Adrenal gland (tissue), 12 donors: Measurements from ENCODE around the gene PGM2. TPM values are rescaled to one million over a fixed set of nuclear protein-coding genes. Genes with fewer than 3 reads are reported as not detected.

Source experiments
- DNase-seq, 7 donors: peaks; one replicate each; pipeline ENCODE4 v3.0.0-alpha.2; 2019 to 2020
- H3K27ac ChIP-seq, 5 donors: fragments of 200-600 bp; sonication (generic) in 4 of 5; 1 replicate in 3 of 5; 2 replicates in 2 of 5; pipeline versions ENCODE4 v1.5.1 to v1.8.0; 2016 to 2020; ENCODE audit warnings: mild to moderate bottlenecking in 1 of 5
- H3K27me3 ChIP-seq: fragments of 200-600 bp; 2 replicates; pipeline ENCODE4 v1.8.0; 2021
- H3K36me3 ChIP-seq, 2 donors: fragments of 200-600 bp; replicated peaks in 1 of 2; 1 replicate in 1 of 2; 2 replicates in 1 of 2; pipeline versions ENCODE4 v1.5.1 to v1.8.0; 2018 to 2022
- H3K4me1 ChIP-seq, 2 donors: fragments of 200-600 bp; replicated peaks in 1 of 2; 1 replicate in 1 of 2; 2 replicates in 1 of 2; pipeline versions ENCODE4 v1.5.1 to v1.8.0; 2018 to 2021
- H3K4me3 ChIP-seq, 4 donors: fragments of 200-600 bp; sonication (generic) in 3 of 4; one replicate each; pipeline ENCODE4 v1.5.1; 2016 to 2018
- H3K9me3 ChIP-seq, 3 donors: fragments of 200-600 bp; sonication (generic) in 1 of 3; replicated peaks in 1 of 3; 1 replicate in 2 of 3; 2 replicates in 1 of 3; pipeline versions ENCODE4 v1.5.1 to v1.8.0; 2016 to 2021
- POLR2A ChIP-seq, 2 donors: fragments of 450-650 bp; IDR thresholded peaks; one replicate each; pipeline ENCODE4 v1.6.1; 2017; ENCODE audit warnings: antibody characterized with exemption in 2 of 2, mild to moderate bottlenecking in 2 of 2, moderate library complexity in 1 of 2
- WGBS, 4 donors: extraction: QIAGEN DNeasy Blood & Tissue Kit in 2 of 4; methylation state at CpG; one replicate each; pipeline versions ENCODE4 v1.1.5 to v1.1.7; 2013 to 2017; 5-methylcytosine and 5-hydroxymethylcytosine counted together
- intact Hi-C, 2 donors: fragments of 100-400 bp; cut with DNase I; formaldehyde crosslinking; loops; one replicate each; pipeline versions ENCODE4 v1.14.1 to v1.15.0; 2022 to 2023
- polyA plus RNA-seq, 3 donors: library from polyadenylated mRNA; stranded (reverse); fragments of 200-250 nt in 2 of 3; fragments of 350-450 nt in 1 of 3; fragmentation: Illumina TruSeq in 1 of 3; extraction: RNeasy Lipid Tissue Mini Kit (QIAGEN cat#74804) in 1 of 3; gene quantifications; one replicate each; pipeline ENCODE4 v1.2.3, GENCODE V29; 2013 to 2014
- total RNA-seq, 9 donors: library from RNA; depleted of rRNA in 4 of 9; stranded (reverse); fragments of >200 nt in 4 of 9; fragments of 120-200 nt in 1 of 9; fragmentation: NEBNext Ultra II Directional in 1 of 9; extraction: Animal tissue kit (Norgen Biotek cat#: 25700) in 1 of 9; gene quantifications; one replicate each; pipeline versions ENCODE4 v1.1.0 to v1.2.4, GENCODE V29; 2013 to 2023
- TF ChIP-seq, protein P1 (sequence below), 6 experiments: fragments of 450-650 bp in 4 of 6; fragments of 200-600 bp in 2 of 6; sonication (generic) in 1 of 6; IDR thresholded peaks; 1 replicate in 5 of 6; 2 replicates in 1 of 6; pipeline versions ENCODE4 v1.5.1 to v1.8.0; 2016 to 2021; ENCODE audit warnings: antibody characterized with exemption in 6 of 6, mild to moderate bottlenecking in 2 of 6, moderate library complexity in 1 of 6
- donor health status: healthy with polysubstance abuse.
- donor health status: Bipolar disorder and iron deficiency.
- donor health status: DM: yes; HTN: yes; CAD: no.
- donor health status: DM: no; HTN: no; CAD: no.
- donor health status: DM: no; HTN: no; CAD: no.
- donor health status: DM: yes; HTN: yes; CAD: no.

The PGM2 gene
- total and polyA plus RNA-seq, 12 donors: 6.8 to 59.2 (median 27.2) TPM

DNA sequence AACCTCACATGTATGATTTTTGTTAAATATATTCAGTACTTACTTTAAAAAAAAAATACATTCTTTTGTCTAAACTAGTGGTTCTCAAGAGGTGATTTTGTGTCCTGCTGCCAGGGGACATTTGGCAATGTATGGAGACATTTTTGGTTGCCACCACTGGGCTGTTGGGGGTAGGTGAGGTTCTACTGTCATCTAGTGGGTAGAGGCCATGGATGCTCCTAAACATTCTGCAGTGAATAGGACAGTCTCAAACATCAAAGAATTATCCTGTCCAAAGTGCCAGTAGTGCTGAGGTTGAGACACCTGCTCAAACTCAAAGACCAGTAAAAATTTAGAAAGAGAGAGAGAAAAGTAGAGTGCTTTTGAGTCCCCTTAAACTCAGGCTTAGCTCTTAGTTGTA lies 32.9 kb upstream of the PGM2 start:
- no peak for TF ChIP-seq POLR2A (IDR thresholded peaks at IDR 0.05)
- TF ChIP-seq, protein P1, sequence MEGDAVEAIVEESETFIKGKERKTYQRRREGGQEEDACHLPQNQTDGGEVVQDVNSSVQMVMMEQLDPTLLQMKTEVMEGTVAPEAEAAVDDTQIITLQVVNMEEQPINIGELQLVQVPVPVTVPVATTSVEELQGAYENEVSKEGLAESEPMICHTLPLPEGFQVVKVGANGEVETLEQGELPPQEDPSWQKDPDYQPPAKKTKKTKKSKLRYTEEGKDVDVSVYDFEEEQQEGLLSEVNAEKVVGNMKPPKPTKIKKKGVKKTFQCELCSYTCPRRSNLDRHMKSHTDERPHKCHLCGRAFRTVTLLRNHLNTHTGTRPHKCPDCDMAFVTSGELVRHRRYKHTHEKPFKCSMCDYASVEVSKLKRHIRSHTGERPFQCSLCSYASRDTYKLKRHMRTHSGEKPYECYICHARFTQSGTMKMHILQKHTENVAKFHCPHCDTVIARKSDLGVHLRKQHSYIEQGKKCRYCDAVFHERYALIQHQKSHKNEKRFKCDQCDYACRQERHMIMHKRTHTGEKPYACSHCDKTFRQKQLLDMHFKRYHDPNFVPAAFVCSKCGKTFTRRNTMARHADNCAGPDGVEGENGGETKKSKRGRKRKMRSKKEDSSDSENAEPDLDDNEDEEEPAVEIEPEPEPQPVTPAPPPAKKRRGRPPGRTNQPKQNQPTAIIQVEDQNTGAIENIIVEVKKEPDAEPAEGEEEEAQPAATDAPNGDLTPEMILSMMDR (IDR thresholded peaks at IDR 0.05): peak in 5 of 6 experiments; percentile 29 to 60 (median 53)
- no peaks in the 10 kb centered on the region for H3K36me3 ChIP-seq
- no peak overlapping the region for H3K27ac ChIP-seq
- DNase-seq: peak in 1 of 7 donors; percentile 17
- H3K4me1 ChIP-seq: no peaks in the 10 kb centered on the region
- intact Hi-C loops: no loop called here
- H3K4me3 ChIP-seq: no peak overlapping the region
- H3K9me3 ChIP-seq: no peaks in the 10 kb centered on the region
- H3K27me3 ChIP-seq: no peaks in the 10 kb centered on the region

DNA sequence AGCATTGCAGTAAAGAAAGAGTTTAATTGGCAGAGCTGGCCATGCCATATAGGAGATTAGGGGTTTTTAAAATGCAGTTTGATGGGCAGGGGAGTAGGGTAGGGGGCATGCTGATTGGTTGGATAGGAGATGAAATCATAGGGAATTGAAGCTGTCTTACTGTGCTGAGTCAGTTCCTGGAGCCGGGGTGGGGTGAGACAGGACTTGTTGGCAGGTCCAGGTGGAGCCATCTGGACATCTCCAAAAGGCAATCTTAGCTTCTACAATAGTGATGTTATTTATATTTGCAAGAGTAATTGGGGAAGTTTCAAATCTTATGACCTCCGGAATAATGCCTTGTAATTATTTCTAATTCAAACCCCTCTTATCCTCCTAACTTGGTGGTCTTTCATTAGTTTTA lies 32.4 kb upstream of the PGM2 start:
- WGBS, 4 donors: 69 to 97% (median 81%) methylated on average over 2 of the region's 2 CpGs
- intact Hi-C loops: no loop called here

DNA sequence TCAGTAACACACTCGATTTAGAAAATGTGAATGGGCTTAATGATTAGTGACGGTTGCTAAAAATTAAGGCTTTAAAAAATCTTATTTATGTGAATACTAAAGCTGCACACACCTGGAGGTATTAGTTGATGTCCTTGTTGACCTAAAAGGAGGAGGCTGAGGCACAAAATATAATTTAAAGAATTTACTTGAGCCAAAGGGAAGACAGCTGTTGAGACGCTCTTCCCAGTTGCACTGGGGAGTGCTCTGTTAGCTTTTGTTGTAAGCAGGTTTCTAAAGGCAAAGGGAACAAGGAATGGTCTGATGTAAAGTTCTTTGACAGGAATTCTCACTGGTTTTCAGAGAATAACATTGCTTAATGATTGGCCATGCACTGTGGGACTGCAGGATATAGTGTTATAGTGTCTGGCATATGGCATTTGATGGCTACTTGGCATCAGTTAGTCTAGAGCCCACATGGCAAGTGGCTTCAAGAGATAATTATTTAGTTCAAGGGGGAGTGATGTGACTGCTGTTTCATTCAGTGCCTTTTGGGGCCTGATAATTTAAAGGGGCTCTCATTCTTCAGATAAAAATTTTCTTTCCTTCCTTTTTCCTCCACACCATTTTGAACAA lies 30.8 kb upstream of the PGM2 start:
- no peak overlapping the region for H3K4me3 ChIP-seq
- no peak for TF ChIP-seq POLR2A (IDR thresholded peaks at IDR 0.05)
- TF ChIP-seq, protein P1 (IDR thresholded peaks at IDR 0.05): no peak
- no peak overlapping the region for H3K27ac ChIP-seq
- 51 to 63% (median 57%) methylated on average over 3 of the region's 3 CpGs for WGBS, 4 donors
- intact Hi-C loops: loop anchor here (5.0 kb wide), 1 partner anchor 193 kb away; no protein-coding TSS in a partner anchor
- no peaks in the 10 kb centered on the region for H3K27me3 ChIP-seq
- no peaks in the 10 kb centered on the region for H3K4me1 ChIP-seq
- no peaks in the 10 kb centered on the region for H3K36me3 ChIP-seq
- H3K9me3 ChIP-seq: no peaks in the 10 kb centered on the region
- no peak for DNase-seq

More for the DNA sequence above, 32.4 kb upstream of the PGM2 start:
- Histone ChIP-seq H3K4me3 (no peak overlapping the region), H3K27ac (no peak overlapping the region), H3K4me1 (no peaks in the 10 kb centered on the region), H3K9me3 (no peaks in the 10 kb centered on the region), H3K27me3 (no peaks in the 10 kb centered on the region), H3K36me3 (no peaks in the 10 kb centered on the region)
- TF ChIP-seq, protein P1 (IDR thresholded peaks at IDR 0.05): no peak
- no peak for TF ChIP-seq POLR2A (IDR thresholded peaks at IDR 0.05)
- no peak for DNase-seq

DNA sequence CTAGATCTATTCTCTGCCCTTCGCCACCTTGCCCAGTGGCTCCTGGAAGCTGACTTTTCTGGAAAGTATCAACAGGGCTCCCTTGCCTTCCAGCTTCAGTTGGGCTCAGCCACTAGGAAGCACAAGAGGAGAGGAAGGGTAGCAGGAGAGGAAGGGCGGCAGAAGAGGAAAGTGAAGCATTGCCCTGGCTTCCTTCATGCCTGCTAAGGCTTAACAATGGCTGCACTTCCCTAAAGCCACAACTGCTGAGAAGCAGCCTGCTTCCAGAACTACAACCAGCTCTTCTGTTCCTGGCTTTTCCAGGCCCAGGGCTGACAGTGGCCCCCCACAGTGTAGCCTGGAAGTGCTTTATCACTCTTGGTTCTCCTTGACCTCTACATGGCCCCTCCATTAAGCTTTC lies 29.1 kb upstream of the PGM2 start:
- intact Hi-C loops: loop anchor here (5.0 kb wide), 1 partner anchor 195 kb away; no protein-coding TSS in a partner anchor
- no peaks in the 10 kb centered on the region for H3K4me1 ChIP-seq
- no peak overlapping the region for H3K27ac ChIP-seq
- DNase-seq: no peak
- H3K4me3 ChIP-seq: no peak overlapping the region
- H3K9me3 ChIP-seq: no peaks in the 10 kb centered on the region
- TF ChIP-seq POLR2A (IDR thresholded peaks at IDR 0.05): no peak
- TF ChIP-seq, protein P1 (IDR thresholded peaks at IDR 0.05): no peak
- H3K36me3 ChIP-seq: no peaks in the 10 kb centered on the region
- no peaks in the 10 kb centered on the region for H3K27me3 ChIP-seq
- WGBS, 4 donors: 81 to 93% (median 86%) methylated on average over 2 of the region's 2 CpGs
